HG02852 (cell line): ENCODE results near the gene POLR3H.
"Not testable (repeated sequence)": the region's sequence is repeated elsewhere in the genome, so short reads cannot be mapped to it uniquely, and the experiment has no call there.

Experiments
- ATAC-seq: cut with Tn5 transposase; IDR thresholded peaks from one replicate; pipeline ENCODE4 v1.9.1; 2021; ENCODE audit warnings: mild to moderate bottlenecking, moderate library complexity; ENCODE audit not compliant: unreplicated experiment

The POLR3H gene

GRCh38 chr22:41565403-41566054 lies 21.3 kb upstream of the POLR3H start:
- ATAC-seq: no peak

DNA sequence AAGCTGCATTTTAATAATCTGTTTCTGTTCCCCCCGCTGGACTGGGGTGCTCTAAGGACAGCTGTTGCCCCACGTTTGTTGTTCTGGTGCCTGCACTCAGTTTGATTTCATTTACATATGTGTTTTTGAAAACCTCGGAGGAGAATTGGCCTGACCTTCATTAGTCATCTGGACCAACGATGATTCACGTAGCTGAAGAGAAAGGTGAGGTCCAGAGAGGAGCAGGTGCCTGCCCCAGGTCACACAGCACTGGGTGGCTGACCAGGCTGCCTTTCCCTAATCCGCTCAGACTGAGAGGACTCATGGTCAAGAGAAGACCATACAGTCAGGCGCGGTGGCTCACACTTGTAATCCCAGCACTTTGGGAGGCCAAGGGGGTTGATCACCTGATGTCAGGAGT lies 20.3 kb upstream of the POLR3H start:
- no peak for ATAC-seq

GRCh38 chr22:41563051-41563711 lies 18.9 kb upstream of the POLR3H start:
- ATAC-seq: no peak

GRCh38 chr22:41562461-41562860 lies 18.2 kb upstream of the POLR3H start:
- no peak for ATAC-seq

DNA sequence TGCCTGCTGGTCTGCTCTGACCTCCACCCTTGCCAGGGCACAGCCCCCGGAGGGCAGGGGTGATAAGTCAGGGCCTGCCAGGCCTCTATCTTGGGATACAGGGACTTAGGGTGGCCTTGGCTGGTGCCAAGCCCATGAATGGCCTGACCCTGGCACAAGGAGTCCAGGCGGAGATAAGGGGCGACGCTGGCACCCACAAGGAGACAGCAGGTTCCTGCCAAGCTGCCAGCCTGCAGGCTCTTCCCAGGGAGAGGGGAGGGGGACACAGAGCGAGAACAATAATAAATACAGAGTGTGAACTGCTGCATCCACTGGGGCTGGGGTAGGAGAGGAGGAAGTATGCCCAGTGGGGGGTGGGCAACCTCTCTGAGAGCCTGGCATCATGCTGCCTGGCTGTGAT lies 17.5 kb upstream of the POLR3H start:
- ATAC-seq: no peak

DNA sequence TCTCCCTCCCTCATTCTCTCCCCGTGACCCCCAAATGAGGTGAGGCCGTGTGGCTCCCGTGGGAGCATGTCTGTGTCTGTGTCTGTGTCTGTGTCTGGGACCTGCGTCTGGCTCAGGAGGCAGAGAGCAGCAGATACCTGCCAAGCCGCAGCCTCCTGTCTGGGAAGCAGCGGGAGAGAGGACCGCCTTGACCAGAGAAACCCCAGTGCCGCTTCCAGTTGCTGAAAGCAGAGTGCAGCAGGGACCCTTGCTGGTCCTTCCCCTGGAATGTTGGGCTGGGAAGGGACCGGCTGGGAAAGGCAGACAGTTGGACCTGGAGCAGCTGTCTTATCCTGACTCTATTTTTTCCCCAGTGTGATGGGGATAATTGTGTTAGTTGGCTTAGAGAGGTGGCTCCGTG lies 17.1 kb upstream of the POLR3H start:
- ATAC-seq: no peak

GRCh38 chr22:41560095-41560471 lies 15.8 kb upstream of the POLR3H start:
- no peak for ATAC-seq

DNA sequence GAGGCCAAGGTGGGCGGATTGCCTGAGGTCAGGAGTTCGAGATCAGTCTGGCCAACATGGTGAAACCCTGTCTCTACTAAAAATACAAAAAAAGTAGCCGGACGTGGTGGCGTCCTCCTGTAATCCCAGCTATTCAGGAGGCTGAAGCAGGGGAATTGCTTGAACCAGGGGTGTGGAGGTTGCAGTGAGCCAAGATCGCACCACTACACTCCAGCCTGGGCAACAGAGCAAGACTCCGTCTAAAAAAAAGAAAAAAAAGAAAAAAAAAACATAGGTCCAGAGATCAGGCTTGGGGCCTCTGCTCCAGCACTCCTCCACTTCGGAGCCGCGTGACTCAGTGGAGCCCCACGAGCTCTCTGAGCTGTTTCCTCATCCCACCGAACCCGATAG lies 14.0 kb upstream of the POLR3H start:
- ATAC-seq: not testable (repeated sequence)

- ATAC-seq: no peak
Measured at GRCh38 chr22:41557401-41558240, 13.4 kb upstream of the POLR3H start.

DNA sequence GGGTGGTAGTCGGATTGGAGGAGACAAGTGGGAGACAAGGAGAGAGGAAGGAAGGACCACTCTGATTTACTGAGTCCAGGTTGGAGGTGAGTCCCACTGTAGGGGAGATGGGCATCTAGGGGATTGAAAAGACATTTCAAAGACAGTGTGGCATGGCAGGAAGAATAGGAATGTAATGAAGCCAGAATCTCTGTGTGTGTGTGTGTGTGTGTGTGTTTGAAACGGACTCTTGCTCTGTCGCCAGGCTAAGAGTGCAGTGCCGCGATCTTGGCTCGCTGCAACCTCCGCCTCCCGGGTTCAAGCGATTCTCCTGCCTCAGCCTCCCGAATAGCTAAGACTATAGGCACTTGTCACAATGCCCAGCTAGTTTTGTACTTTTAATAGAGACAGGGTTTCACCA lies 12.3 kb upstream of the POLR3H start:
- ATAC-seq: no peak

GRCh38 chr22:41555325-41555982 lies 11.2 kb upstream of the POLR3H start:
- ATAC-seq: no peak

DNA sequence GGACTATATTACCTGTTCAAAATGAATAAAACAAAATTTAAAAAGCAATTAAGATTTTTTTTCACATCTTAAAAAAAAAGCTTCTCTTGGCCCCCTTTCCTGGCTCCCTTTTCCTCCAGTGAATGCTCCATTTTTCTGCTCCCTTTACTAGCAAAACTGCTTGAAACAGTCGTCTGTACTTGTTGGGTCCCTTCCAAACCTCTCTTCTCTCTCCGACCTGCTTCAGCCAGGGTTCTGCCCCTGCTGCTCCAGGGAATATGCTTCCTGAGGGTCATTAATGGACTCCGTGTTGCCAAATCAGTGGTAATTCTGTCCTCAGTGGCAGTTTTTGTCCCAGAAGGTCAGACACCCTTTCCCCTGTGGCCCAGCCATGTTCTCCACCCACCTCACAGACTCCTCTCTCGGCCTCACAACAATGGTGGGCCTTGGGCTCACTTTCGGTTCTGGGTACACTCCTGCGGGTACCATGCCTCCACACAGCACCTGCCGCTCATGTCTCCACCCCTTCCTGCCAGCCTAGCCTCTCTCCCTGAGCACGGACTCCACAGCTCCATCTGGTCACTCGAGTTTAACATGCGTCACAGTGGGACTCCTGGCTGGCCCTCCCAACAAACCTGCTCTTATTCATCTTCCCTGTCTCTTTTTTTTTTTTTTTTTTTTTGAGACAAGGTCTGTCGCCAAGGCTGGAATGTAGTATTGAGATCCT lies 7.8 kb upstream of the POLR3H start:
- ATAC-seq: no peak

GRCh38 chr22:41550952-41551491 lies 6.8 kb upstream of the POLR3H start:
- no peak for ATAC-seq

- no peak for ATAC-seq
Measured at GRCh38 chr22:41548830-41549211, 4.6 kb upstream of the POLR3H start.

GRCh38 chr22:41544671-41545476 lies 604 bp upstream of the POLR3H start:
- no peak for ATAC-seq

GRCh38 chr22:41542224-41542623 lies 2.0 kb downstream of the POLR3H start:
- ATAC-seq: no peak

GRCh38 chr22:41541484-41541883 lies 2.8 kb downstream of the POLR3H start:
- no peak for ATAC-seq

- no peak for ATAC-seq
Measured at GRCh38 chr22:41540365-41540764, 3.9 kb downstream of the POLR3H start.

DNA sequence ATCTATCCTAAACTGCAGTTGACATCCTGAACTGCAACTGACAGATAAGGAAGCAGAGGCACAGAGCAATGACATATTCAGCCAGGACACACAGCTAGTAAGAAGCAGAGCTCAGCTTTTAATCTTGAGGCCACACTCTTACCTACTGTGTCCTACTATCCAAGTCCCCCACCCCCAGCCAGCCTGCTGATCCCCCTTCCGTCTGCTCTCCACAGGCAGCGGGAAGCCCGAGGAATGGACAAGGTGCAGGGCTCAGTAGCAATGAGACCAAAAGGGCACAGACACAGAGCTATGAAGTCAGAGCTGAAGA lies 4.3 kb downstream of the POLR3H start:
- no peak for ATAC-seq
